Activated T-helper 9 cell treated with anti-CD3 and anti-CD28 coated beads, Interleukin-2, amount 50 U/mL, for 16 hours (primary cell): ENCODE data around the gene KCNE2.
"Not testable (repeated sequence)": the region's sequence is repeated elsewhere in the genome, so short reads cannot be mapped to it uniquely, and the experiment has no call there.

ENCODE experiments used
- DNase-seq: peaks from one replicate; pipeline ENCODE4 v3.0.0-alpha.2; 2020; ENCODE audit warnings: low read depth

Gene KCNE2

DNA sequence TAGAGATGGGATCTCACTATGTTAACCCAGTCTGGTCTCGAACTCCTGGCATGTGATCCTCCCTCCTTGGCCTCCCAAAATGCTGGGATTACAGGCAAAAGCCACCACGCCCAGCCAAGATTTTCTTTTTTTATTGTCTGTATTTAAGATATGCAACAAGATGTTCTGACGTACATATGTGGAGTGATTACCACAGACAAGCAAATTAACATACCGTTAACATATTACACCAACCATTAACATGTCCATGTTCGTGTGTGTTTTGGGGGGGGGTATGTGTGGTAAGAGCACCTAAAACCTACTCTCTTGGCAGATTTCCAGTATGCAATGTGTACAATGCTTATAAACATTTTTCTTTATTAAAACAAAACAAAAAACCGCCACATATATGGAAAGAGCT lies 10.6 kb upstream of the KCNE2 start:
- no peak for DNase-seq

DNA sequence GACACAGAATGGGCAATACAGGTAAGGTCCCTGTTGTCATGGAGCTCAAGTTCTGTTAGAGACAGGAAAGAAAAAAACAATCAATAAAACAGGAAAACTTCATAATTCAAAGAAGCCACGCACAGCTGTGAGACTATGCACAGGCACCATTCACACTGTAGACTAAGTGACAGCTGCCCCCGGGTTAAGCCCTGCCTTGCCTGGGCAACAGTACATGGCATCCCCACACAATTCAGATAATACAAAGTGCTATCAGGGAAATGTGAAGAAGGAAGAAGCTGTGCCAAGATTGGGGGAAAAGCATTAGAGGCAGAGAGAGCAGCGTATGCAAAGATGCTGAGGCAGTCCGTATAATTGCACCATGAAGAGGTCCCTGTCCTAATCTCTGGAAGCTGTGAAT lies 9.0 kb upstream of the KCNE2 start:
- DNase-seq: no peak

DNA sequence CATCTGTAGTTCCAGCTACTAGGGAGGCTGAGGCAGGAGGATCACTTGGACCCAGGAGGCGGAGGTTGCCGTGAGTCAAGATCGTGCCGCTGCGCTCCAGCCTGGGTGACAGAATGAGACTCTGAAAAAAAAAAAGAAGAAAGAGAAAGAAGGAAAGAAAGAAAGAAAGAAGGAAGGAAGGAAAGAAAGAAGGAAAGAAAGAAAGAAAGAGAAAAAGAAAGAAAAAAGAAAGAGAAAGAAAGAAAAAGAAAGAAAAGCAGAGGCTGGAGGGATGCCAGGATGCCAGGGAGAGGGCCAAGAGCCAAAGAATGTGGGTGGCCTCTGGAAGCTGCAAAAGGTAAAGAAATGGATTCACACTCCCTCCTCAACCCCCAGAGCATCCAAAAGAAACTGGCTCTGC lies 8.2 kb upstream of the KCNE2 start:
- no peak for DNase-seq

DNA sequence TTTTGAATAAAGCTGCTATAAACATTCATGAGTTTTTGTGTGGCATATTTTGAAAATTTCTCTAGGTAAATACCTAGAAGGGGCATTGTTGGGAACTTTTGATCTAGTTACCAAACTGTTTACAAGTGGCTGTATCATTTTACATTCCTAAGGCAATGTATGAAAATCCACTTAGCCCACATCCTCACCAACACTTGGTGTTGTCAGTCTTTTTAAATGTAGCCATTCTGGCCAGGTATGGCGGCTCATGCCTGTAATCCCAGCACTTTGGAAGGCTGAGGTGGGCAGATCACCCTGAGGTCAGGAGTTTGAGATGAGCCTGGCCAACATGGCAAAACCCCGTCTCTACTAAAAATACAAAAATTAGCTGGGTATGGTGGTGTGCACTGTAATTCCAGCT lies 5.9 kb upstream of the KCNE2 start:
- no peak for DNase-seq

DNA sequence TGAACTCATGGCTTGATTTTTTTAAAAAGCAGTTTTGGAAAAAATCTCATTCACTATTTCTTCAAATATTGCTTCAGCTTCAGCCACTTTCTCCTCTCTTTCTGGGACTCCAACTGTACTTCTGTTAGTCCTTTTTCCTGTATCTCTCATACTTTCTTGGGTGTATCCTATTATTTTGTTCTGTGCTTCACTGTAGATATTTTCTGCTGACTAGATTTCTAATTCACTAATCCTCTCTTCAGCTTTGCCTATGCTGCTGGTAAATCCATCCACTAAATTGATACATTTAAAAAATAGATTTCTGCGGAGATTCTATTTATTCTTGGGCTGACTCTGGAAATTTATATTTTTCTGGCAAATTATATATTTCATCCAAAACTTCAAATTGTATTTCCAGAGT lies 4.9 kb upstream of the KCNE2 start:
- DNase-seq: no peak

DNA sequence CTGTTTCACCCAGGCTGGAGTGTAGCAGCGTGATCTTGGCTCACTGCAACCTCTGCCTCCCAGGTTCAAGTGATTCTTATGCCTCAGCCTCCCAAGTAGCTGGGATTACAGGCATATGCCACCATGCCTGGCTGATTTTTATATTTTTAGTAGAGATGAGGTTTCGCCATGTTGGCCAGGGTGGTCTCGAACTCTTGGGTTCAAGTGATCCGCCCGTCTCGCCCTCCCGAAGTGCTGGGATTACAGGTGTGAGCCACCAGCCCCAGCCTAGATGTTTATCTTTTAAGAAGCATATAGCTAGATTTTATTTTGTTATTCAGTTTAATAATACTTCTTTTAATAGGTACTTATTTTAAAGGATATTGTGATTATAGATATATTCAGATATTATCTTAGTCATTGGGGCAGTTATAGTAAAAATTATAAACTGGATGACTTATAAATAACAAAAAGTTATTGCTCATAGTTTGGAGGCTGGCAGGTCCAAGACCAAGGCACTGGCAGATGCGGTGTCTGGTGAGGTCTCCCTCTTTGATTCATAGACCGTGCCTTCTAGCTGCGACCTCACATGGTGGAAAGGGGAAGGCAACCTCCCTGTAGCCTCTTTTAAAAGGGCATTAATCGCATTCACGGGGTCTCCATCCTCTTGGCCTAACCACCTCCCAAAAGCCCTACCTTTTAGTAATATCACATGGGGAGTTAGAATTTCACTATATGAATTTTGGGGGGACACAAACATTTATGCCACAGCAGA lies 3.1 kb upstream of the KCNE2 start:
- no peak for DNase-seq

DNA sequence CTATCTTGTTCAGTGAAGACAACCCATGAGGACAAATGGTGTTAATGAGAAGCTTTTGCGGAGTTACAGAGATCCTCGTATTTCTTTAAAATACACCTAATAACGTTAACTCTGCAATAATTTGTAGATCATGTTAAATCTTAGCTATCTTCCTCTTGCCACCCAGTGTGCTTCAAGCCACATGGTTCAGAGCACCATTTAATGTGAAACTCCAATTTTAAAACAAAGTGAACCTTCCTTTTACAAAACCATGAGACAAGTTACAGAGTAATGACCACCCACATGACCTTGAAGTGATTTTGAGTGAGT lies 1.7 kb upstream of the KCNE2 start:
- no peak for DNase-seq

DNA sequence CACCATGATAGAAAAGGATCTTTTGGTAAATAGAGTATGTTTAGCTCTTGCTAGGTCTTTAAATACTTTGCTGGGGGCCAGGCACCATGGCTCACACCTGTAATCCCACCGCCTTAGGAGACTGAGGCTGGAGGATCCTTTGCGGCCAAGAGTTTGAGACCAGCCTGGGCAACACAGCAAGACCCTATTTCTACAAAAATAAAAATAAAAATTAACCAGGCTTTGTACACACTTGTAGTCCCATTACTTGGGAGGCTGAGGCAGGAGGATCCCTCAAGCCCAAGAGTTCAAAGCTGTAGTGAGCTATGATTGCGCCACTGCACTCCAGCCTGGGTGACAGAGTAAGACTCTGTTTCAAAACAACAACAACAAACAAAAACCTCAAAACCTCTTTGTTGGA lies 1.1 kb upstream of the KCNE2 start:
- DNase-seq: no peak

DNA sequence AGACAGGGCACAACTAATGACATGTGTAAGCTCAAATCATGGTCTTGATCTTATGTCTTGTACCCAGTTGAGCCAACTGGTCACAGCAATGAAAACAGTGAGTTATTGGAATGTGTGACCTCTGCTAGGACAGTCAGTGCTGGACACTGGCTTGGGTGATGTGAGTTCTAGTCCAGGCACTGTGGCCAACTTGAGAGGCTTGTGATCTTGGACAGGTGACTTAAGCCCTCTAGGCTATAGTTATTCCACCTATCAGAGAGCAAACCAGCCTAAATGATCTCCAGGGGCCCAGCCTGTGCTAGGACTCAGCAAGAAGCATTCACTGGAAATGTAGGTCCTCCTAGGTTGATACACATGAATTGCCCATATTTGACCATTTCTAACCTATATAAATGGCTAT lies 1.1 kb downstream of the KCNE2 start:
- no peak for DNase-seq

DNA sequence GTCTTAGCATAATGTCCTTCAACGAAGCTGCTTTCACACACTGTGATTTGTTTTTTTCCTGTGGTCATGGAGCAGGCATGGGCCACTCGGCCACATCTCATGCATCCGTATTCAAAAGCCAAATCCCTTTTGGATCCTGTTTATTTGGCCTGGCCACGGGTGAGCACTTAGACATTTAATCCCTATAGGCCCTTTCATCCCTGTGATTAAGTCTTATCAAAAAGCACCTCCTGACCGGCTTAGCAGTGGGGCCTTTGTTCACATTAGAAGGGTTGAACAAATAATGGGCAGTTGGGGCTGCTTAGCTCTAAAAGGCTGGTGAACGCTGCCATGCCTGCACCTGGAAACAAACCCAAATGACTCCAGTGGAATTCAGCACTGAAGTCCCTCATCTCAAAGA lies 2.0 kb downstream of the KCNE2 start:
- no peak for DNase-seq

DNA sequence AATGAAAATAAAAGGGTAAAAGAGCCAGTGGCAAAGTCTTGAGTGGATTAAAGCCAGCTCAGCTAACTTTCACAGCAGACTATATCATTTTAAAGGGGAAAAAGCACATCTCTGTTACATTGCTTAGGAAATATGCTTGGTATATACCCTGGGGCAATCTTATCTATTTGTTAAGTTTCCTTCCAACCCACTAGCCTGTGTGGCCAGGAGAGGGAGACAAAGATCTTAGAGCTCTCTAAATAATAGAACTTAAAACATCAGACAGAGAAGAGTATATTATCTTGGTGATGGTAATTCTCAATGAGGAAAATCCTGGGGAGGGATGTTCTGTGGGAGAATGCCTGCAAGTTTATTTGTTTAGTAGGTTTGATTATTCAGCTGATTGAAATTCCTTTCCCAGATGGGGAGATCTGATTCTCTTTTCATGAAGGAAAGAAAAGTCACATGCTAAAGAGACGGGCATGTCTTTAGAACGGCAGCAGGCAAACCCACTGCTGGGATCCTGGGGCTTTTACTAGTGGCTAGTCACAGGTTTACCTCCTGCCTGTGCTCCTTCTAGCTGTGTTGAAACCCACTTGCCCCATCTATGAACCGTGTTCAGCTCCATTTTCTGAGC lies 3.6 kb downstream of the KCNE2 start:
- DNase-seq: no peak

DNA sequence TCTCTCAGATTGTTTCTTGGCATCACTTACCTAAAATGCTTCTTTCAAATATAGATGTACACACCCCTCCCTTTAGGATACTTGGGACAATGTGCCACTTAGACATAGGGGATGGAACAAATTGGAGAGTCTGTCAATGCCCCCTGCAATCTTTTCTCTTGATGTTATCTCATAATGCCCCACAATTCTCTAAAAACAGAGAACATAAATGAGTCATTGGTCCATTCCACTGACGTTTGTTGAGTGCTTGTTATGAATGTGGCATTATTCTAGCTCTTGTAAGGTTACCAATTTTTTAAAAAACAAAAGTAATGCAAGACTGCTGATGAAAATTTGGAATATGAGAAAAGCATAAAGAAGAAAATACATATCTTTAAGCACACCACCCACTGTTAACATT lies 5.9 kb downstream of the KCNE2 start:
- no peak for DNase-seq

DNA sequence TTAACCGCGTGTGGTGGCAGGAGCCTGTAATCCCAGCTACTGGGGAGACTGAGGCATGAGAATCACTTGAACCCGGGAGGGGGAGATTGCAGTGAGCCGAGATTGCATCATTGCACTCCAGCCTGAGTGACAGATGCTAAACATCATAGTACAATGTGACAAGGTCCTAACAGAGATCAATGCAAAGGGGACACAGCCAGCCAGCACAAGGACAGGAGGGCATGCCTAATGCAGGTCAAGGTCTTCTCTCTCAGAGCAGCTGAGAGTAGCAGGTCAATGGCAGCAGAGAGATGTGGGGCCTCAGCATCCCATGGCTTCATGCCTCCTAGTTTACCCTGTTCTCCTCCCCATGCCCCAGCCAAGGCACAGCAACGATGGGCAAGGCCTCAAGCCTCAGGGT lies 8.5 kb downstream of the KCNE2 start:
- no peak for DNase-seq

DNA sequence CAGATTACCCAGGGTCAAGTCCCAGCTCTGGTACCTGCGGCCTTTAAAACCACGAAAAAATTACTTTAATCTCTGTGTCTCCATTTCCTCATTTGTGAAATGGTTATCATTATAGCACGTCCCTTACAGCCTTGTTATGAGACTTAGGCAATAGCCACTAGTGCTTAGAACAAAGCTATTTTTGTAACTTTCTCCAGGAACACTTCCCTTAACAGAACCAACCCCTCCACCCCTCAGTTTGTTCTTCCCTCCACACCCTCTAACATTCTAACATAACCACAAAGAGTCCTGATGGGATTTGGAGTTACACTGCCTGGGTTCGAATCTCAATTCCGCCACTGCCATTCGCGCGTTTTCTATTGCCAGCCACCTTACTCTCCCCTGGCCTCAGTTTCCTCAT lies 10.7 kb downstream of the KCNE2 start:
- not testable (repeated sequence) for DNase-seq

DNA sequence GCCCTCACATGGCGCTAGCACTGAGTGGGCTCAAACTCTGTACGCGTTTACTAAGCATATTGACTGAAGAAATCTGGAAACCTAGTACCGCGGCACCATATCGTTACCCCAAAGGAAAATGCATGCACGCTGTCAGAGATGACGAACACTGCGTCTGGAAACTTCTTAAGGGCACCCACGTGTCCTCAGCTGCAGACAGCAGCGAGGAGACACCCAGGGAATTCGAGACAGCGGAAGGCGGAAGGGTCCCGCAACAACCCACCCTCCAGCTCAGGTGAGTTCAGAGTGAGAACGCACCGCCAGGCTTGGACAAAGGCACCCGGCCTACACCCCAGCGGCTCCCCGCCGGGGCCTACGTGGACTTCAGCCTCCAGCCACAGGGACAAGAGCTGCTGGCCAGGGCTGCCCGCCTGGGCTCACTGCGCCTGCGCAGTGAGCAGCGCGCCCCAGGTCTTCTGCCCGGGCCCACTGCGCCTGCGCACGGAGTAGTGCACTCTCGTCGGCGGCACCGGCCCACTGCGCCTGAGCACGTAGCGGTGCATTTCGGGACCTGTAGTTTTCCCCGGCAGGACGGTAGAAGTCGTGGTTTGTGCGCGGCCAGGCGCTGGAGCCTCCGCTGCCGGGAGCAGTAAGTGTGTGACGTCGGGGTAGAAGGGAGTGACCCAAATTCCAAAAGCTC lies 11.3 kb downstream of the KCNE2 start, which contains the start of gene SMIM11:
Gene SMIM11, plus strand, starts transcription at position 568 of the 679 bp plus-strand sequence. CDS start 3,998 bp downstream, outside the sequence.
- DNase-seq: not testable (repeated sequence)

DNA sequence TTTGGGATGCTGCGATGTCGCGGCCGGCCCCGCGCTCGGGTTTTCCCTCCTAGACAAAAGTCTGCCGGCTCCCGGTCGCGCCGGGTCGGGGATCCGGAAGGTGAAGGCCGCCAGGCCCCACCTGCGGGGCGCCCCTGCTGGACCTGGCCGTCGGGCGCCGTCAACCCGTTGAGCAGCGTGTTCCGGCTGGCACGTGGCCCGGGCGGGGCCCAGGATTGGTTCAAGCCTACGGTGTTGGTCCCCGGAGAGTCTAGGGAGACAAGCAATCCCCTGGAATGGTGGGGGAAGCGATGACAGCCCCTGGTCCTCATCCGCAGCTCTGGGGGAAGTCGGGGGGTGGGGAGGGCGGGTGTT lies 11.8 kb downstream of the KCNE2 start:
- DNase-seq: not testable (repeated sequence)

DNA sequence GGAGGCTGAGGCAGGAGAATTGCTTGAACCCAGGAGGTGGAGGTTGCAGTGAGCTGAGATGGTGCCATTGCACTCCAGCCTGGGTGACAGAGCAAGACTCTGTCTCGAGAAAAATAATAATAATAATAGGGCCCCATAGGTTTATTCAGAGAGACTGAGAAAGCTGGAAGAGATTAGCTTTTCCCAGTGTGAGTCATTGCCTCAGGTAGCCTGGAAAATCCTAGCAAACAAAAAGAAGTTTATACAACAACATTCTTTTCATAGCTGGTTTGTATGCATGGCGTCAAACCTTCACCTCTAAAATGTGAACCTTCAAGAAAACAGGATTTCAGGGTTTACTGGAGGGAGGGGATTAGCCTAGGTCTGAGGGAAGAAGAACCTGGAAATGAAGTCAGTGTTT lies 19.3 kb downstream of the KCNE2 start:
- DNase-seq: not testable (repeated sequence)

DNA sequence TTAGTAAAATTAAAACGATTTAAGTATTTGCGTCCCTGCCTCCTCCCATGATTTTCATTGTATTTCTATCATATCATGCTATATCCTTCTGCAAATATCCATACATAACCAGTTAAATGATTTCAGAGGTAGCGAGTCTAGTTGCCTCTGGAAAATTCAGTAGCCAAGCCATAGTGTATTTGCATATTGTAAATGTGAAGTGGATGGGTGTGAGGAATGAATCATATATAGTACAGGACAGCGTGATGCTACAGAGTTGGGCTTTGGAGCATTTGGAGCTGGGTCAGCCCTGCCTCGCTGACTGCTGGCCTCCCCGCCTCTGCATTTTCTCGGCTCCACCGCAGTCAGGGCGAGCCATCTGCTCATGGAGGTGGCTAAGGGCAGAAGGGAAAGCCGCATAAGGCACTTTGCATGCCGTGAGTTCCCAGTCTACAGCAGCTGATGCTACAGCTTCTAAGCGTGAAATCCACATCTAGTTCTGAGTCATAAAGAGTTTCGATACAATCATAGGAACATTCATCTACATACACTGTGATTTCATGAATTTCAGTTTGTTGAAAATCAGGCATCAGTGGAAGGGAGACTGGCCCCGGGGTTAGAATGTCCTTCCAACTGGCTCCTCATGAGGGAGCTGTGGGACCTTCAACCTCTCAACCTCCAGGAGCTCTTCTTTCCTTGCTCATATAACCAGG lies 20.1 kb downstream of the KCNE2 start:
- DNase-seq: not testable (repeated sequence)

DNA sequence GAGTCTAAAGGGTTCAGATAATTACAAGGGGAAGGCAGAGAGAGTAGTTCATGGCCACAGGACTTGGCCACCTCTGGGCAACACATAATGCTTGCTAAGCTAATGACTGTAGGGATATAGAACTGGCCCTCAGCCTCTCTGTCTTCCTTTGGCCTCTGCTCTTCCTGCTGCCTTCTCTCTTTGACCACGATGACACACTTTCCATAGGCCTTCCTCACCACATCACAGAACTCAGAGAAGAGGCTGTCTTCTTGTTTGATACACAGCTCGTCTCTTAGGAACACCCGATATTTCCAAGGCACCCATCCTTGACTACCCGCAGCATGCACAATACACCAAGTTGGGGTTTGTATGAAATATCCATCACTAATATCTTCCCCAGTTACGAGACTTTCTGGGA lies 36.7 kb downstream of the KCNE2 start:
- DNase-seq: not testable (repeated sequence)

DNA sequence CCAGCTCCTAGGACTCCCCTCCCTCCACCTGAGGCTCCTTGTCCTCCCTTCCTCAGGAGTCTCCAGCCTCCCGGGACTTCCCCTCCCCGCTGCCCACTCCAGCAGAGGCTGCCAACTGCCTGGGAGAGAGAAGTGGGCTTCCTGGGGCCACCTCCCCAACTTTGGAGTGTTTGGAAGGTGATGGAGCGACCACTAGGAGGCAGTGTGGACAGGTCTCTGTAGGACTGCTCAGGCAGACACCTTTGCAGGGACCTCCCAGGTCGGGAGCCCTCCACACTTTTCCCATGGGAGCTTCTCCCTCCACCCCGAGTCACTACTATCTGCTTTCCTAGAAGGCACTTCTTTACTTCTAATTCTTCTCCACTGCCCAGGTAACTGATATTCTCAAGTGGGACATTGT lies 40.9 kb downstream of the KCNE2 start:
- not testable (repeated sequence) for DNase-seq

DNA sequence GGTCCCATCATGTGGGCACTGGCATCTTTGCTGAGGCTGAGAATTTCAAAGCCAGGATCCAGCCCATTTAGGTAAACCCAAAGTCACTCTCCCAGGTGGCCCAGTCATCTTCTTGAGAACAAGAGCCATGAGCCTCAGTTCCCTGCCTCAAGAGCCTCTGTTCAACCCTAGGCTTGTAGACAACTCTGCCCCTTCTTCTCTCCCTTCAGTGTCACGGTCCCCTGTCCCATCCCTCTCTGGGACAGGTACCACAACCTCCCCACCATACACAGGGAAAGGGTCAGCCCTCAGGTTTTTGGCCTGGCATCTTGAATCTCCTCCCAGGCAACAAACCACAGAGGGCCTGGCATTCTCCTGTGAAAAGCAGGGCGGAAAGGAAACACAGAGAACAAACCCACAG lies 41.9 kb downstream of the KCNE2 start:
- DNase-seq: not testable (repeated sequence)

DNA sequence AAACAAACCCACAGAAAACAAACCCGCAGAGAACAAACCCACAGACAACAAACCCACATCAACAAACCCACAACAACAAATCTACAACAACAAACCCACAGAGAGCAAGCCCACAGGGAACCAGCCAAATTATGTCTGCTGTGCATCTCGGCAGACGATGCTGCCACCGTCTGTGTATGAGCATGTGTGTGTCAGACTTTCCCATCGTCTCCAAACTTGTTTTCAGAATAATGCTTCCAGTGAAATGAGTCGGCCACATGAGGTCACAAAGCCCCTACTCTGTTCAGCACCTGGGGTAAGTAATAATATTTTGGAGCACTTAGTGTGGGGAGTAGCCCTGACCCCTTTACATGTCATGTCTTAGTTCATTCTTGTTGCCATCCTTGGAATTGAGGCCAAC lies 42.3 kb downstream of the KCNE2 start:
- not testable (repeated sequence) for DNase-seq

DNA sequence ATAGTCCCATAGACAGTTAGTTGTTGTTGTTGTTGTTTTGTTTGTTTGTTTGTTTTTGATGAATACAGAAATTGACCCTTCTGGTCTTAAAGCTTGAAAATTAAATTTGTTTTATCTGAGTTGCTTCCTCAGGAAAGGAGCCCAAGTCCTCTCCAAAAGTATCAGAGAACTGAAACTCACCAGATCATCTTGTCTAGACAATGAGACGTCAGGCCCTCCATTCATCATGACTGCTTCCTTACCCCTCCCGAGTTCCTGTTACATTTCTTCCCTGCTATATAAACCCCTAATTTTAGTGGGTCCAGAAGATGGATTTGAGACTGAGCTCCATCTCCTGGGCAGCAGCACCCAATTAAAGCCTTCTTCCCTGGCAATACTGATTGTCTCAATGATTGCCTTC lies 42.9 kb downstream of the KCNE2 start:
- not testable (repeated sequence) for DNase-seq
